ENCODE results near the gene HBE1. TPM values are rescaled to one million over a fixed set of nuclear protein-coding genes. Genes with fewer than 3 reads are reported as not detected.

Gene HBE1
- total RNA-seq, result not detected in 2 replicates

DNA sequence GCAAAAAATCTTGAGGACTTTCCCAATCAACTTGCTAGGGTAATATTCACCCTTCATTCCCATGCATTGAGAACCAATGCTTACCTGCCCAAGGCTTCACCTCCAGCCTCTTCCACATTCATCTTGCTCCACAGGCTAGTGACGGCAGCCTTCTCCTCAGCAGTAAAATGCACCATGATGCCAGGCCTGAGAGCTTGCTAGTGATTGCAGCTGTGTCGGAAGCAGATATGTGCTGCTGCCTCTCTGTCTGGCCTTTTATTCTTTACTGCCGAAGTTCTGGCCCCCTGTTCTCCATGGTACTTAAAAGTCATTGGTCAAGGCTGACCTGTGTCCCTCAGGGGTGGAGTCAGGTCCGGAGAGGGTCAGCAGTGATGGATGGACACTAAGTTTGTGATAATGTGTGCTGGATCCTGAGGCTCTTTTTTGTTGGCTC, at the start of gene HBE1:
Gene HBE1 (minus strand): TSS at position 231 of the 433 bp plus-strand sequence. CDS start 55 bp downstream, at position 176.

DNA sequence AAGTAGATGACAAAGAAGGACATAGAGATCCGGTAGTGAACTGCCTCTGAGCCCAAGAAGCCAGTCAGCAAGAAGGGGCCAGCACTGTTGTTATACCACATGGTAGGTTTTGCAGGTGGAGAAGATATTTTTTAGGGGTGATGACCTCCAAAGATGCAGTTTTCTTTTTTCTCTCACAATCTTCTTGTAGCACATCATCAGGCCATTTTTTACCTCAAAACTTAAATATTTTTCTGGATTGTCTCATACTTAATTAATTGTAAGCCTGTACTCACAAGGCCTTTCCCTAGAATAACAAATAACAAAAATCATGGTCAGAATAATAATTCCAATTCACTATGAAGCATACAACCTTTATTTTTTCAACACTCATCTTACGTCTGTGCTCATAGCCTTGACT, 32.1 kb upstream of the HBE1 start, which contains the start of gene OR51B4:
Gene OR51B4 (minus strand): TSS at position 101 of the 400 bp plus-strand sequence. CDS start 0 bp downstream, at position 101.

DNA sequence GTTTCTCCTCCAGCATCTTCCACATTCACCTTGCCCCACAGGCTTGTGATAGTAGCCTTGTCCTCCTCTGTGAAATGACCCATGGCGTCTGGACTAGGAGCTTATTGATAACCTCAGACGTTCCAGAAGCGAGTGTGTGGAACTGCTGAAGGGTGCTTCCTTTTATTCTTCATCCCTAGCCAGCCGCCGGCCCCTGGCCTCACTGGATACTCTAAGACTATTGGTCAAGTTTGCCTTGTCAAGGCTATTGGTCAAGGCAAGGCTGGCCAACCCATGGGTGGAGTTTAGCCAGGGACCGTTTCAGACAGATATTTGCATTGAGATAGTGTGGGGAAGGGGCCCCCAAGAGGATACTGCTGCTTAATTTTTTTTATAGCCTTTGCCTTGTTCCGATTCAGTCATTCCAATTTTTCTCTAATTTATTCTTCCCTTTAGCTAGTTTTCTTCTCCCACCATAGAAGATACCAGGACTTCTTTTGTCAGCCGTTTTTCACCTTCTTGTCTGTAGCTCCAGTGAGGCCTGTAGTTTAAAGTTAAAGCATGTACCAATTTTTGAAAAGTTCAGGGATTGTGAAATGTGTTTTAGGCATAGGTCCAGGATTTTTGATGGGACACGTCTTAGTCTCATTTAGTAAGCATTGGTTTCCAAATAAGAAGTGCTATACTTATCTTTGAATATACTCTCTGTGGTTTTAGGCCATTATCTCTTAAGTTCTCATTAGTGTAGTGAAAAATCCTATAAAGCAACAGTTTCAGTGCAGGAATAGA, 14.9 kb downstream of the HBE1 start, which contains the start of gene HBG2:
Gene HBG2 (minus strand): TSS at position 136 of the 768 bp plus-strand sequence. CDS start 53 bp downstream, at position 83.

DNA sequence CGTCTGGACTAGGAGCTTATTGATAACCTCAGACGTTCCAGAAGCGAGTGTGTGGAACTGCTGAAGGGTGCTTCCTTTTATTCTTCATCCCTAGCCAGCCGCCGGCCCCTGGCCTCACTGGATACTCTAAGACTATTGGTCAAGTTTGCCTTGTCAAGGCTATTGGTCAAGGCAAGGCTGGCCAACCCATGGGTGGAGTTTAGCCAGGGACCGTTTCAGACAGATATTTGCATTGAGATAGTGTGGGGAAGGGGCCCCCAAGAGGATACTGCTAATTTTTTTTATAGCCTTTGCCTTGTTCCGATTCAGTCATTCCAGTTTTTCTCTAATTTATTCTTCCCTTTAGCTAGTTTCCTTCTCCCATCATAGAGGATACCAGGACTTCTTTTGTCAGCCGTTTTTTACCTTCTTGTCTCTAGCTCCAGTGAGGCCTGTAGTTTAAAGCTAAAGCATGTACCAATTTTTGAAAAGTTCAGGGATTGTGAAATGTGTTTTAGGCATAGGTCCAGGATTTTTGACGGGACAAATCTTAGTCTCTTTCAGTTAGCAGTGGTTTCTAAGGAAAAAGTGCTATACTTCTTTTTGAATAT, 19.8 kb downstream of the HBE1 start, which contains the start of gene HBG1:
Gene HBG1 (minus strand): TSS at position 51 of the 590 bp plus-strand sequence. CDS start 53 bp downstream, outside the sequence.

DNA sequence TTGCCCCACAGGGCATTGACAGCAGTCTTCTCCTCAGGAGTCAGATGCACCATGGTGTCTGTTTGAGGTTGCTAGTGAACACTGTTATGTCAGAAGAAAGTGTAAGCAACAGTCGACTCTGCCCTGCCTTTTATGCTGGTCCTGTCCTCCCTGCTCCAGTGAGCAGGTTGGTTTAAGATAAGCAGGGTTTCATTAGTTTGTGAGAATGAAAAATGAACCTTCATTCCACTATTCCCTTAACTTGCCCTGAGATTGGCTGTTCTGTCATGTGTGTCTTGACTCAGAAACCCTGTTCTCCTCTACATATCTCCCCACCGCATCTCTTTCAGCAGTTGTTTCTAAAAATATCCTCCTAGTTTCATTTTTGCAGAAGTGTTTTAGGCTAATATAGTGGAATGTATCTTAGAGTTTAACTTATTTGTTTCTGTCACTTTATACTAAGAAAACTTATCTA, 35.3 kb downstream of the HBE1 start, which contains the start of gene HBD:
Gene HBD (minus strand): TSS at position 103 of the 454 bp plus-strand sequence. CDS start 50 bp downstream, at position 53.

DNA sequence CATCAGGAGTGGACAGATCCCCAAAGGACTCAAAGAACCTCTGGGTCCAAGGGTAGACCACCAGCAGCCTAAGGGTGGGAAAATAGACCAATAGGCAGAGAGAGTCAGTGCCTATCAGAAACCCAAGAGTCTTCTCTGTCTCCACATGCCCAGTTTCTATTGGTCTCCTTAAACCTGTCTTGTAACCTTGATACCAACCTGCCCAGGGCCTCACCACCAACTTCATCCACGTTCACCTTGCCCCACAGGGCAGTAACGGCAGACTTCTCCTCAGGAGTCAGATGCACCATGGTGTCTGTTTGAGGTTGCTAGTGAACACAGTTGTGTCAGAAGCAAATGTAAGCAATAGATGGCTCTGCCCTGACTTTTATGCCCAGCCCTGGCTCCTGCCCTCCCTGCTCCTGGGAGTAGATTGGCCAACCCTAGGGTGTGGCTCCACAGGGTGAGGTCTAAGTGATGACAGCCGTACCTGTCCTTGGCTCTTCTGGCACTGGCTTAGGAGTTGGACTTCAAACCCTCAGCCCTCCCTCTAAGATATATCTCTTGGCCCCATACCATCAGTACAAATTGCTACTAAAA, 42.9 kb downstream of the HBE1 start, which contains the start of gene HBB:
Gene HBB (minus strand): TSS at position 340 of the 579 bp plus-strand sequence. CDS start 50 bp downstream, at position 290.

Other genes starting within 250 kb of the HBE1 start
- gene OR52J3, start 223.4 kb downstream of the HBE1 start, total RNA-seq, result not detected in 2 replicates
- not detected in 2 replicates for gene OR52E2, start 210.3 kb downstream of the HBE1 start, total RNA-seq
- not detected in 2 replicates for gene OR52E1, start 200.4 kb downstream of the HBE1 start, total RNA-seq
- gene OR52A5, start 131.6 kb downstream of the HBE1 start, total RNA-seq, result not detected in 2 replicates
- not detected in 2 replicates for gene OR52A1, start 115.2 kb downstream of the HBE1 start, total RNA-seq
- gene OR51V1, start 69.3 kb downstream of the HBE1 start, total RNA-seq, result not detected in 2 replicates
- gene HBB, start 42.9 kb downstream of the HBE1 start, total RNA-seq, result not detected in 2 replicates
- 0.24 TPM in 1 of 2 replicates, not detected in the other for gene HBD, start 35.5 kb downstream of the HBE1 start, total RNA-seq
- gene HBG1, start 20.1 kb downstream of the HBE1 start, total RNA-seq, result not detected in 2 replicates
- not detected in 2 replicates for gene HBG2, start 15.2 kb downstream of the HBE1 start, total RNA-seq
- not detected in 2 replicates for gene OR51B4, start 32.0 kb upstream of the HBE1 start, total RNA-seq
- not detected in 2 replicates for gene OR51B2, start 54.4 kb upstream of the HBE1 start, total RNA-seq
- 0.32 TPM in 1 of 2 replicates, not detected in the other for gene OR51B5, start 73.6 kb upstream of the HBE1 start, total RNA-seq
- gene OR51B6, start 81.6 kb upstream of the HBE1 start, total RNA-seq, result not detected in 2 replicates
- gene OR51M1, start 113.9 kb upstream of the HBE1 start, total RNA-seq, result not detected in 2 replicates
- not detected in 2 replicates for gene OR51Q1, start 152.2 kb upstream of the HBE1 start, total RNA-seq
- not detected in 2 replicates for gene OR51I1, start 171.6 kb upstream of the HBE1 start, total RNA-seq
- gene OR51I2, start 179.4 kb upstream of the HBE1 start, total RNA-seq, result not detected in 2 replicates
- gene OR52D1, start 218.7 kb upstream of the HBE1 start, total RNA-seq, result not detected in 2 replicates
- 0.12 and 0.16 TPM in 2 replicates for gene UBQLN3, start 240.0 kb upstream of the HBE1 start, total RNA-seq
- gene UBQLNL, start 246.8 kb upstream of the HBE1 start, total RNA-seq, result 0.32 and 0.49 TPM in 2 replicates